Esophagus squamous epithelium (tissue), 5 donors: Measurements from ENCODE around the gene KMT2E. TPM values are rescaled to one million over a fixed set of nuclear protein-coding genes. Genes with fewer than 3 reads are reported as not detected.
A peak's percentile ranks its signal among the peaks of the same experiment; 100 is the strongest.

Source experiments
- DNase-seq: peaks from one replicate; lab custom pipeline; 2025; lab: John Stamatoyannopoulos, UW
- H3K27ac ChIP-seq, 4 donors: fragments of 200-600 bp; sonication (generic); one replicate each; pipeline ENCODE4 v1.5.1; 2016 to 2019; ENCODE audit warnings: mild to moderate bottlenecking in 1 of 4
- H3K27me3 ChIP-seq, 4 donors: fragments of 200-600 bp; sonication (generic); 1 replicate in 3 of 4; 2 replicates in 1 of 4; pipeline versions ENCODE4 v1.5.1 to v1.6.0; 2017 to 2021; ENCODE audit warnings: antibody characterized with exemption in 1 of 4
- H3K36me3 ChIP-seq, 3 donors: fragments of 200-600 bp; sonication (generic); one replicate each; pipeline ENCODE4 v1.5.1; 2016 to 2019
- H3K4me1 ChIP-seq, 3 donors: fragments of 200-600 bp; sonication (generic); one replicate each; pipeline ENCODE4 v1.5.1; 2017 to 2019
- H3K4me3 ChIP-seq, 4 donors: fragments of 200-600 bp; sonication (generic); 1 replicate in 3 of 4; 2 replicates in 1 of 4; pipeline ENCODE4 v1.5.1; 2016 to 2019; ENCODE audit warnings: mild to moderate bottlenecking in 2 of 4, moderate library complexity in 1 of 4
- H3K9me3 ChIP-seq, 3 donors: fragments of 200-600 bp; sonication (generic); one replicate each; pipeline ENCODE4 v1.5.1; 2016 to 2019
- CTCF ChIP-seq, 6 experiments: fragments of 450-650 bp in 4 of 6; fragments of 200-600 bp in 2 of 6; sonication (generic) in 2 of 6; IDR thresholded peaks; one replicate each; pipeline ENCODE4 v1.5.1; 2016 to 2019; ENCODE audit warnings: antibody characterized with exemption in 6 of 6, mild to moderate bottlenecking in 4 of 6, moderate library complexity in 4 of 6
- POLR2A ChIP-seq, 4 donors: fragments of 450-650 bp; IDR thresholded peaks; one replicate each; pipeline ENCODE4 v1.6.1; 2017; ENCODE audit warnings: antibody characterized with exemption in 4 of 4, mild to moderate bottlenecking in 4 of 4, moderate library complexity in 3 of 4
- WGBS, 2 donors: methylation state at CpG; one replicate each; pipeline ENCODE4 v1.1.5; 2018; 5-methylcytosine and 5-hydroxymethylcytosine counted together
- intact Hi-C: fragments of 100-400 bp; cut with DNase I; formaldehyde crosslinking; loops from one replicate; pipeline ENCODE4 v1.15.0; 2022
- total RNA-seq, 4 donors: library from RNA; depleted of rRNA; stranded (reverse); fragments of >200 nt; gene quantifications; one replicate each; pipeline ENCODE4 v1.1.0, GENCODE V29; 2016
- donor health status: DM: yes; HTN: yes; CAD: no.

KMT2E gene
- total RNA-seq, 4 donors from 2014 or later, result 37.2 to 80.5 (median 54.4) TPM

GRCh38 chr7:104980440-104980839, 33.6 kb upstream of the KMT2E start:
- WGBS, 2 donors, result 42 to 60% methylated on average over 5 of the region's 5 CpGs
- H3K4me1 ChIP-seq, result peaks cover 40 to 77% (median 74%) of the 10 kb centered on the region in 3 donors
- no peak overlapping the region for H3K4me3 ChIP-seq
- H3K36me3 ChIP-seq, result no peaks in the 10 kb centered on the region
- no peaks in the 10 kb centered on the region for H3K27me3 ChIP-seq
- H3K27ac ChIP-seq, result peak overlapping the region; percentile 52 to 99 (median 92)
- DNase-seq, result no peak
- no peaks in the 10 kb centered on the region for H3K9me3 ChIP-seq
- intact Hi-C loops, result loop anchor here (10.0 kb wide), 1 partner anchor 544 kb away; the partner anchor contains the start of gene PUS7
- TF ChIP-seq POLR2A (IDR thresholded peaks at IDR 0.05) (no peak), CTCF (IDR thresholded peaks at IDR 0.05) (no peak)

GRCh38 chr7:104980841-104981671, 32.9 kb upstream of the KMT2E start:
- Histone ChIP-seq H3K36me3 (peaks cover 0 to under 1% (median 0%) of the 10 kb centered on the region in 3 donors), H3K27me3 (no peaks in the 10 kb centered on the region), H3K27ac (peak overlapping the region; percentile 42 to 99 (median 92)), H3K4me3 (no peak overlapping the region), H3K9me3 (no peaks in the 10 kb centered on the region), H3K4me1 (peaks cover 40 to 74% (median 74%) of the 10 kb centered on the region in 3 donors)
- WGBS, 2 donors, result 21 to 29% methylated on average over 4 of the region's 4 CpGs
- no peak for DNase-seq
- intact Hi-C loops, result loop anchor here (10.0 kb wide), 1 partner anchor 544 kb away; the partner anchor contains the start of gene PUS7
- peak; percentile 60 to 84 (median 75) for TF ChIP-seq CTCF (IDR thresholded peaks at IDR 0.05)
- TF ChIP-seq POLR2A (IDR thresholded peaks at IDR 0.05), result no peak

- H3K4me3 ChIP-seq, result no peak overlapping the region
- peak overlapping the region in 3 of 4 donors; percentile 98 to 99 (median 99) for H3K27ac ChIP-seq
- peaks cover 0 to 5% (median 0%) of the 10 kb centered on the region in 3 donors for H3K36me3 ChIP-seq
- intact Hi-C loops, result loop anchor here (10.0 kb wide), 1 partner anchor 543 kb away; the partner anchor contains the start of gene PUS7
- no peaks in the 10 kb centered on the region for H3K27me3 ChIP-seq
- no peak for TF ChIP-seq POLR2A (IDR thresholded peaks at IDR 0.05)
- TF ChIP-seq CTCF (IDR thresholded peaks at IDR 0.05), result no peak
- no peaks in the 10 kb centered on the region for H3K9me3 ChIP-seq
- DNase-seq, result no peak
- WGBS, 2 donors, result 63 to 73% methylated on average over 1 of the region's 1 CpG
- peaks cover 40 to 74% (median 68%) of the 10 kb centered on the region in 3 donors for H3K4me1 ChIP-seq
These were observed 32.4 kb upstream of the KMT2E start for GRCh38 chr7:104981672-104982037.

GRCh38 chr7:104982308-104983075, 31.5 kb upstream of the KMT2E start:
- intact Hi-C loops, result loop anchor here (10.0 kb wide), 1 partner anchor 542 kb away; the partner anchor contains the start of gene PUS7
- Histone ChIP-seq H3K4me1 (peaks cover 33 to 65% (median 60%) of the 10 kb centered on the region in 3 donors), H3K9me3 (no peaks in the 10 kb centered on the region), H3K36me3 (peaks cover 0 to 5% (median 0%) of the 10 kb centered on the region in 3 donors), H3K4me3 (peak overlapping the region; percentile 46 to 79 (median 69)), H3K27me3 (no peaks in the 10 kb centered on the region), H3K27ac (peak overlapping the region; percentile 95 to 99 (median 98))
- 34 to 39% methylated on average over 5 of the region's 5 CpGs for WGBS, 2 donors
- no peak for TF ChIP-seq POLR2A (IDR thresholded peaks at IDR 0.05)
- TF ChIP-seq CTCF (IDR thresholded peaks at IDR 0.05), result no peak
- no peak for DNase-seq
